ENCODE results near the gene ZNG1F.
"Not testable (repeated sequence)": the region's sequence is repeated elsewhere in the genome, so short reads cannot be mapped to it uniquely, and the experiment has no call there.

Gene ZNG1F

GRCh38 chr9:41087157-41087780, 101.8 kb downstream of the ZNG1F start:
- DNase-seq (ENCODE audit: extremely low read depth in 1 of 2, low read depth in 1 of 2), result not testable (repeated sequence)

- not testable (repeated sequence) for DNase-seq (ENCODE audit: extremely low read depth in 1 of 2, low read depth in 1 of 2)
Measured at GRCh38 chr9:41086685-41087084, 102.4 kb downstream of the ZNG1F start.

- DNase-seq (ENCODE audit: extremely low read depth in 1 of 2, low read depth in 1 of 2), result not testable (repeated sequence)
Measured at GRCh38 chr9:41086215-41086614, 102.9 kb downstream of the ZNG1F start.

DNA sequence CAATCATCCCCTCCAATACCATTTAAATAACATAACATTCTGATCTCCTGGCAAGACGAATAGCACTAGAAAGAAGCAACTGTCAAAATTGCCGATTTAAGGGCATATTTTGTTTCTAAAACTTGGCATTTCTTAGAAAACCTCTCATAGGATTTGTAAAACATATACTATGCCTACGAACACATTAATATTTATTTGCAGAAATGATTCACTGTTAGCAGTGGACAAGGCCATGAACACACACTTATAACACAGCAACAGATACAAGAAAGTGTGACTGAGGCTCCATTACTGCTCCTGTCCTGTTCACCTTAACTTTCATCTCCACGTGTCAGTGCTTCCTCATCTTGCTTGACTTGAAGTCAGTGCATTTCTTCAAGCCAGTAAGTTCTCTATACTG, 106.8 kb downstream of the ZNG1F start:
- DNase-seq (ENCODE audit: extremely low read depth in 1 of 2, low read depth in 1 of 2), result not testable (repeated sequence)

Data from activated CD8-positive, alpha-beta memory T cell treated with anti-CD3 and anti-CD28 coated beads for 1 hour (primary cell).